NCI-H460 (cell line): ENCODE results near the gene SEMG2. TPM values are rescaled to one million over a fixed set of nuclear protein-coding genes. Genes with fewer than 3 reads are reported as not detected.

Experiments
- DNase-seq: peaks from one replicate; pipeline ENCODE4 v3.0.0-alpha.2; 2016; ENCODE audit warnings: low read depth; ENCODE audit errors: extremely low read depth
- polyA plus RNA-seq: library from polyadenylated mRNA; depleted of rRNA; stranded (reverse); fragments of >200 nt; gene quantifications from 2 replicates; pipeline ENCODE4 v1.2.3, GENCODE V29; 2014; cell fraction: nucleus; rRNA removed
- total RNA-seq: library from RNA; depleted of rRNA; stranded (reverse); fragments of >200 nt; shearing (Covaris generic); gene quantifications from 2 replicates; pipeline ENCODE4 v1.2.3, GENCODE V29; 2014; rRNA removed

Gene SEMG2, protein sequence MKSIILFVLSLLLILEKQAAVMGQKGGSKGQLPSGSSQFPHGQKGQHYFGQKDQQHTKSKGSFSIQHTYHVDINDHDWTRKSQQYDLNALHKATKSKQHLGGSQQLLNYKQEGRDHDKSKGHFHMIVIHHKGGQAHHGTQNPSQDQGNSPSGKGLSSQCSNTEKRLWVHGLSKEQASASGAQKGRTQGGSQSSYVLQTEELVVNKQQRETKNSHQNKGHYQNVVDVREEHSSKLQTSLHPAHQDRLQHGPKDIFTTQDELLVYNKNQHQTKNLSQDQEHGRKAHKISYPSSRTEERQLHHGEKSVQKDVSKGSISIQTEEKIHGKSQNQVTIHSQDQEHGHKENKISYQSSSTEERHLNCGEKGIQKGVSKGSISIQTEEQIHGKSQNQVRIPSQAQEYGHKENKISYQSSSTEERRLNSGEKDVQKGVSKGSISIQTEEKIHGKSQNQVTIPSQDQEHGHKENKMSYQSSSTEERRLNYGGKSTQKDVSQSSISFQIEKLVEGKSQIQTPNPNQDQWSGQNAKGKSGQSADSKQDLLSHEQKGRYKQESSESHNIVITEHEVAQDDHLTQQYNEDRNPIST
- total RNA-seq, result not detected in 2 replicates
- polyA plus RNA-seq, result not detected in 2 replicates

DNA sequence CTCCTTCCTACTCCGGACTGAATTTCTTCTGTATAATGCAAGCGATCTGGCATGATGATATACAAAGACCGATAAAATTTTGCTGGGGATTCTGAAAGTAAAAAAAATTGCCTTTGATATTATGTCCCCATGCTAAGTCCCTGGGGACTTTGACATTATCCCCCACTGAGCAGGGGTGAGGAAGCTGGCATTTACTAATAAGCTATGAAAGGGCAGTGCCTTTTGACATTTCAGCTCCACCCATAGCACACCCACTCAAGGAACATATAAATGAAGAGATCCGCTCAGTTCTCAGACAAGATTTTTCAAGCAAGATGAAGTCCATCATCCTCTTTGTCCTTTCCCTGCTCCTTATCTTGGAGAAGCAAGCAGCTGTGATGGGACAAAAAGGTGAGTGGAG lies at the start of gene SEMG2:
SEMG2 (plus strand) TSS at position 298 of the 400 bp plus-strand sequence; CDS start at position 315, 17 bp downstream.
- no peak for DNase-seq

DNA sequence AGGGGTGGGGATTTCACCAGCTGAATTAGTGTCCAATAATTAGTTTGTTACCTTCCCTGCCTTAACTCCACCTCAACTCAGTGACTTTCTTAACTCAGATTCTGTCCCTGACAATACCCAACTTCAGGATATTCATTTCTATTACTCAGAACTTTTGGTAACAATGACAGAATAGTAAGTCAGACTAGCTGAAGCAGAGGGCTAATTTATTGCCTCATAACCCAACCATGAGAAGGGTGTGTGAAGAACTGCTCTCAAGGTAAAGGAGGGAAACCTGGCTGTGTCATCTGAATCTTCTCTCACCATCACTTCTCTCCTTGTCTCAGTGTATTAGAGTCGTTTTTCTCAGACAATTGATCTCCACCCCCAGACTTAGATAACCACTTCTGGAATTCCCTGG lies 47.7 kb upstream of the SEMG2 start:
- DNase-seq, result no peak

DNA sequence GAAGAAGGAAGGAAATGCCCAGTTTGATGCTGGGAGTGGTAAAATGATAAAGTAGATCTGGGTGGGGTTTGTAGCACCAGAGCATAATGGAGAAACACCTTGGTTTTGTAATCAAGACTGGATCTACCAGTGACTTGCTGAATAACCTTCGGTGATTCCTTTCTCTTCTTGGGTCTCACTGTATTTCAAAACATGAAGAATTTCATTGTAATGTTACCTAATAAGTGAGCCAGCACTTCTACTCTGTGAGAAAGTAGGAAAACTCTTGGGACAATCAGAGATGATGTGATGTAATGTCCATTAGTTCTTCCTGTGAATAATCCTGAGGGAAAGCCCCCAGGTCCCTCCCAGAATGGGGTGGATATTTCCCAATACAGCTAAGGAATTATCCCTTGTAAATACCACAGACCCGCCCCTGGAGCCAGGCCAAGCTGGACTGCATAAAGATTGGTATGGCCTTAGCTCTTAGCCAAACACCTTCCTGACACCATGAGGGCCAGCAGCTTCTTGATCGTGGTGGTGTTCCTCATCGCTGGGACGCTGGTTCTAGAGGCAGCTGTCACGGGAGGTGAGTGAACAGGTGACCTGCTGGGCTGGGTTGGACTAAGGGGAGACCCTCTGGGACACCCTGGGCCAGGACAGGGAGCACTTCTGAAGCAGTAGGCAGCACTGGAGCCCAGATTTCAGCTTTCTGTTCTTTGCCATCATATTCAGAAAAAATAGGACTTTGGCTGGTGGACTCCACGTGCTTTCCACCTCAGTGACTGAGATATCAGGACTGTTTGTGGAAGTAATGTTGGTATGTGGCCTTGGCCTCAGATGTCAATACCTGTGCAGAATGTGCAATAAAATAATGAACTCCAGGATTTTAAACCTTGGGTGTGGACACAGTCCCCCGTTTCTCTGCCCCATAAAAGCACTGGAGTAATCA lies 46.5 kb upstream of the SEMG2 start, which contains the start of gene PI3:
PI3 (plus strand) TSS at position 469 of the 931 bp plus-strand sequence; CDS start at position 490, 21 bp downstream.
- DNase-seq, result peak; percentile 16

DNA sequence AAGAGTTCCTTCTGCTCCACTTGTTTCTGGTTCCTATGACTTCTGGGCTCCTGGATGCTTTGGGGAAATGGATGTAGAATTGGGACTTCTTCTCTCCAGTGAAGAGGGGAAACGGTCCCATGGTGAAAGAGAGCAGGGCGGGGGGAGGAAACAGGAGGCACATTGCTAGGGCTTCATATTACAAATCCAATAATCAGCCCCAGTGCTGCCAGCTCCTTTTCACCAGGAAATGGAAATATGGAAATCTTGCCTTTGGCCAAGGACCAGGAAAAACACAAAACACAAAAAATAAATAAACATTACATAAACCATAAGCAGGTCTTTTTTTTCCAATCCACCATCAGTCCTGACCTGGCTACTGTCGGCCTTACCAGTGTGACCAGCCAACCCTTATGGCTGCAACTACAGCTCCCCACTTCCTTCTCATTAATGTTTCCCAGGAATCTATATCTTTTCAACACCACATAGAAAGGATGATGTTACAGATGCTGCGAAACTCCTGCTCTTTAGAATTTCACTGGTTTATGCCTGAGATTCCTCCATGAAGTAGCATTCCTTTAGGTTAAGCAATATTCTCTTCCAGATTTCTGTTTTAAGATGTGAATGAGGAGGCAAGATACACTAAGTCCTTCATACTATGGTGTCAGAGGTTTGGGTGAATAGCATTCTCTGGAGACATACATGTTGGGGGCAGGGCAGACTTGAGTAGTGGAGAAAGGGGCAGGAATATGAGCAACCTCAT lies 44.5 kb upstream of the SEMG2 start:
- no peak for DNase-seq

DNA sequence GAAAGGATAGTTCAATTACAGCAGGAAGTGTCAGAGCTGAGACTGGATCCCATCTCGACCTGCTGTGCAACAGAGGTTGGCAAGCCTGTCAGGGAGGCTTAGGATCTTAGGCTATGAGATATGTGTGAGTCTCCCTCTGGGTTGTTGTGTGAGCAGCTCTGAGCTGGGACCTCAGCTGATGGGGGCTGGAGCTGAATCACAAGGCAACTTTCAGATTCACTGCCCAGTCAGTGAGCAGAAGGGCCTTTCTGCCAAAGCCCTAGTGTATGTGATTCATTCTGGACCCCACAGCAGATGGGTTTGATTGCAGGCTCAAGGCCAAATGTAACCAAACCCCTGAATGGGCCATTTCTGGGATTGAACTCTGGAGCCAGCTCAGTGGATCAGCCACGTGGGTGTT lies 42.0 kb upstream of the SEMG2 start:
- no peak for DNase-seq

DNA sequence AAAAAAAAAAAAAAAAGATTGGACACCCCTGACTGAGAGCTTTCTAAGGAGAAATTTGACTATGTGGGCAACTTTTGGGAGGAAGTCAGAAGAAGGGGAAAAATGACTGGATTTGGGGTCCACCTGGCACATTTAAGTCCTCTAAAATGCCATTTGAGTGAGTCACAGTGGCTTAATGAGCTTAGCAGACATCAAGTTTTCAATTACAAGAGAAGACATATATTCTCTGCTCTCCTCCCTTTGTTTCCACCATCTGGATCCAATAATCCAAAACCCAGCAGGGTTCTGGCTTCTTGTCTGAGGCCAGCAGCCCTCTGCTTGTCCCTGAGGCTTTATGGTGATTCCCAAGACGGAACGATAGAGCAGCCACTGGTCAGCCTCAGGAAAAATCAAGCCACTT lies 39.5 kb upstream of the SEMG2 start:
- DNase-seq, result no peak

DNA sequence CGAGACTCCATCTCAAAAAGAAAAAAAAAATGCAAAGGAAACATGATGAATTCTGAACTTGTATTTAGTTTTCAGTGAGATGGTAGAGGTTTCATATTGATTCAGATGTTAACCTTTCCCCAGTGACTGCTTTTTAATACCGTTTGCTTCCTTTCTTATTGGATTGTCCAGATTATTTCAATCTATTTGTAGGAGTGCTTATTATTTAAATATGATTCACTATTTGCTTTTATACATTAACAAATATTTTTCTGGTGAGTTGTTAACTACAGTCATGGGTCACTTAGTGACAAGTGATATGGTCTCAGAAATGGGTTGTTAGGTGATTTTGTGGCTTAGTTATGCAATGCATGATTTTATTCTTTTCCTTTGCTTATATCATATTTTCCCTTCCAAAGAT lies 38.1 kb upstream of the SEMG2 start:
- no peak for DNase-seq

DNA sequence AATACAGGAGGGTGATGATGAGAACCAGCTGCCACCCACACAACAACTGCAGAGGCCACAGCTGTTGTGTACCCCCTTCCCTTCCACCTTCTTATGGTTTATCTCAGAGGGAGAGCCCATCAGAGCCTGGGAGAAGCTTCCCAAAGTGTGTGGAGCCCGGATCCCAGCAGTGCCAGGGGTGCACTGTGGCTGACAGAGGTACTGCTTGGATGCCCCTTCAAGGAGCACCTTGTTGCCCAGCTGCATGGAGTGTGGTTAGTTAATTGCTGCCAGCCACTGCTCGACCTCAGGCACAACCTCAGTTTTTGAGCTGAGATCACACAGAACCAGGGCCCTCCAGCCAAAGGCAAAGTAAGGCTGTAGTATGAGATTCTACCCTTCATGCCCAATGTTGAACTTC lies 33.5 kb upstream of the SEMG2 start:
- no peak for DNase-seq

DNA sequence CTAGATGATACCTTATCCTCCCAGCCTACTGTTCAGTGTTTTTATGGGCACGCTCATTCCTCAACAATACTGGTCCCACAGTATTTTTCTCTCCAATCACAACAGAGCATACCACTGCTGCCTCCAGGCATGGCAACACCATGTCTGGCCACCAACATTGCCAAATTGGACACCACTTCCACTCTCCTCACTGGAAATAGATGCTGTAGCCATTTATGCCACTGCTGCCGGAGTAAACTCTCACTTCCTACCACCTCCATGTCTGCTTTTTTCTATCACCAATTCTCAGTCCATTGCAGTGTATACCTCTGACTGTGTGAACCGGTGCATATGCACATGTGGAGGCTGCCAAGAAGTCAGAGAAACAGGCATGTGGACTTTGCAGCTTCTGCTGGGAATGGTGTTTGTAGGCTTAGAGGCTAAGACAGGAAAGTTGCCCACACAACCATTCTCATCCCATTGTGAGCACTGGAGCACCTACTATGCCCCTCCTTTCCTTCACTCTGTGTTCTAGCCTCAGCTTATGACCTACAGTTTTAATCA lies 32.0 kb upstream of the SEMG2 start:
- DNase-seq, result no peak

DNA sequence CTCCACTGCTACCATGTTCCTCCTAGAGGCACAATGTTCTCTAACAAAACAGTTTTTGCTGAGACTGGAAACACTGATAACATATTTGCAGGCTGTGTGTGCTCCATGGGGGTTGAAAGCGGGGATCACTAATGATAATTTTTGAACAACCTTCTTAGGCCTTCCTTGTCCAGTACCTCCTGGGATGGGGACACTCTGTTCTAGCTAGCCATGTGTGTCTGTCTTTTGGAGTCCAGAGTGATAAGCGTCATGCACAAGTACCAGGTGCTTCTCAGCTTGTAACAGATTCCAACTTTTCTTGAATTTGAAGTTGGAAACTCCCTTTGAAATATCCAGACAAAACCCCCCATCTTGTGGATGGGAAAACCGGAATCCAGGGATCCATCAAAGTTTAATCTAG lies 31.3 kb upstream of the SEMG2 start:
- no peak for DNase-seq

DNA sequence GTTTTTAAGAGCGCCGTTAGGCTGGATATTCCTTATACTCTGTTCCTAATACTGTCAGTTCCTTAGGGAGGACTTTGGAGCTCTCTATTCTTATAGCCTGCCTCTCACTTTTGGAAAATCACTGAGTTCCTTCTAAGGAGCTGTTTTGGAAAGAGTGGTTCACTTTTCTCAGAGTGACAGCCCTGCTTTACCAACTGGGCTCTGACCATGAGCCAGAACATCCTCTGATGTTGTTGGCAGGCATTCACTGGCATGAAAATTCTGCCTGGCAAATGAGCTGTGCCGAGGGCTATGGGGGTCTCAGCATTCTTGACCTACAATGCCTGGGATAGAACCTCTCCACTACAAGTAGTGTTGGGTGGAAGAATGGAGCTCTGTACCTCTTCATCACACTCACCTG lies 29.2 kb upstream of the SEMG2 start:
- no peak for DNase-seq

DNA sequence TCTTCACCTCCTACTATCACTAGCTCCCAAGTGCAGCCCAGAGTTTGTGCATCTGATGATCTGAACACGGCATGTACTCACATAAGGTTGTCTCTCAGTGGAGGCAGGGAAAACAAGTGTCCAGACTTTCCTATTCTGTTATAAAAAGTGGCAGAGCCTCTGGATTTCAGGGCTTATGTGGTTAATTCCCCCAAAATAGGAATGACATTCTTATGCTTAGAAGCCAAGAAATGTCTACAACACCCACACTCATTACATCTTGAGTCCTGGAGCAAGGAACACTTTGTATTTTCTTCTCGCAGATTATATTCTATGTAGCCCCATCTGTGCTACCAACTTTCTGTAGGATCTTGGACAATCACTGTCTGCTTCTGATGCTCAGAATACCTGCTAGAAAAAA lies 27.8 kb upstream of the SEMG2 start:
- no peak for DNase-seq

DNA sequence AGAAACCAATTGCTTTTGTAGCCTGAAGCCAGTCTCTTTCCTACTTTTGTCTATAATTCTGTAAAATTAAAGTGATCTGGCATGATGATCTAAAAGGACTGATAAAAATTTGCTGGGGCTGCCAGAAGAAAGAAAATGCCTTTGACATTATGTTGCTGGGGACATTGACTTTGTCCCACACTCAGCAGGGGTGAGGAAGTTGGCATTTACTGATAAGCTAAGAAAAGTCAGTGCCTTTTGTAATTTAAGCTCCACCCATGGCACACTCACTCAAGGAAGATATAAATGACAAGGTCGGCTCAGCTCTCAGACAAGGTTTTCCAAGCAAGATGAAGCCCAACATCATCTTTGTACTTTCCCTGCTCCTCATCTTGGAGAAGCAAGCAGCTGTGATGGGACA lies 14.4 kb upstream of the SEMG2 start, which contains the start of gene SEMG1:
SEMG1 (plus strand) TSS at position 309 of the 400 bp plus-strand sequence; CDS start at position 330, 21 bp downstream.
- DNase-seq, result no peak

DNA sequence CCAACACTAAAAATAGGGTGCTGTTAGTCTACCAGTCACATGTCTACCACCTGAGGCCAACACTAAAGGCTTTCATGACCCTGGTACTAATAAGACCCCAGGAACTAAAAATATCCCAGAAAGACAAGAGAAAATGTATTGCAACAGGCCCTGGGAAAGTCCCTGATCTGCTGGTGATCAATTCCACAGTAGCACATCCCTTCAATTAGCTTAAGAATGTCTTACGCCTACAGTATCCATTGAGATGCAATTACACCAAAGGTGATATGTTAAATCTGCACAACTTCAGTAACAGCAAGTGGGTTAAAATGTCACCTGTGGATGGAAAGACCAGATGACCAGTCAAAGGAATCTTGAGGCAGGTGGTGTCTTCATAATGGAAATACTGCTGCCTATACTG lies 11.2 kb upstream of the SEMG2 start:
- DNase-seq, result no peak

DNA sequence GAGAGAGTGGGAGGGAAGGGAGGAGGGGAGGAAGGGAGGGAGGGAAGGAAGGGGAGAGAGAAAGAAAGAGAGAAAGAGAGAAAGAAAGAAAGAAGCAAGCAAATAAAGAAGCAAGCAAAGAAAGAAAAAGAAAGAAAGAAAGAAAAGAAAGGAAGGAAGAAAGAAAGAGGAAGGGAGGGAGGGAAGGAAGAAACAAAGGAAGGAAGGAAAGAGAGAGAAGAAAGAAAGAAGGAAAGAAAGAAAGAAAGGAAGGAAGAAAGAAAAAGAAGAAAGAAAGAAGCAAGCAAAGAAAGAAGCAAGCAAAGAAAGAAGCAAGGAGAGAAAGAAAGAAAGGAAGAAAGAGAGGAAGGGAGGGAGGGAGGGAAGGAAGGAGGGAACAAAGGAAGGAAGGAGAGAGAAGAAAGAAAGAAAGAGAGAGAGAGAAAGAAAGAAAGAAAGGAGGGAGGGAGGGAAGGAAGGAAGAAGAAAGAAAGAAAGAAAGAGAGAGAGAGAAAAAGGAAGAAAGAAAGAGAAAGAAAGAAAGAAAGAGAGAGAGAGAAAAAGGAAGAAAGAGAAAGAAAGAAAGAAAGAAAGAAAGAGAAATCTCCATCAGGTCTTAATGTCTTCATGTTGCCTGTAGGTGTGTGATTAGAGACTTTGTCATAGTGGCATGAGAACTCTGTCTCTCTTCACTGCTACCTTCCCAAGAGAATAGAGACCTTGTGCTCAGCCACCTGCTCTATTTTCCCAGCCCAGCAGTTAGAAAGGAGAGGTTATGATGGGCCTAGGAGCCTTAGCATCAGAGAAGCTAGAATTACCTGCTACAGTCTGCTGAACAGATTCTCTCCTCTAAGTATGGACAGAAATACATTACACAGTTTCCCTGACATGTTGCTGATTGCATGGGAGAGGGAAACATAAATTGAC lies 9.4 kb upstream of the SEMG2 start:
- DNase-seq, result no peak

DNA sequence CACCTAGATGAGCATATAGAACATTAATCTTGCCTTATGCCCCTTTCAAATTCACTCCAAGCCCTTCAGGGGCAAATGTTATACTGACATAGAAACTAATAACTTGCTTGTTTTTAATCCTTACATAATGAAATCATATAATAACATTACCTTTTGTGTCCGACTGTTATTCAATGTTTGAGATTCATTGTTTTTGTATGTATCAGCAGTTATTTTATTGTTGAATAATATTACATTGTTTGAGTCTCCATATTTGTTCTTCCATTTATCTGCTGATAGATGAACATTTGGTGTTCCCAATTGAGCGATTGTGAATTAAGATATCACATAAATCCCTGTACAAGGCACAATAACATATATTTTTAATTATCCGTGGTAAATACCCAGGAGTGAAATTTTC lies 8.3 kb upstream of the SEMG2 start:
- DNase-seq, result no peak

DNA sequence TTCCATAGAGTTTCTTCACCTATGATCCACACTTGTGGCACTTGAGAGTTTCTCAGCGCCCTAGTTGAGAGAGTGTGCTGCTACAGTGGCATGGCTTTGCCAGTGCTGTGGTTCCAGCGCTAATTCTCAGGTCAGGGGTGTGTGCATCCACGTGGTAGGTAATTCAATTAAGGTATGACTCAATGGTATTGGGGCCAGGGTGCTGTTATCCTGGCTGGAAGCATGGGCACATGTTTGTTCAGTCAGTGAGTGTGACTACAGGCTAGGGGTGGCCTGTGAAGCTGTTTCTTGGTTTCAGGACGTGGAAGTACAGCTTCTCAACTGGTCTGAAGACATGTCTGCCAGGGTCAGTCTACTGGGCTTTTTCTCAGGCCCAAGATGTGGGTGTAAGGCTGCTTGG lies 3.0 kb upstream of the SEMG2 start:
- no peak for DNase-seq

DNA sequence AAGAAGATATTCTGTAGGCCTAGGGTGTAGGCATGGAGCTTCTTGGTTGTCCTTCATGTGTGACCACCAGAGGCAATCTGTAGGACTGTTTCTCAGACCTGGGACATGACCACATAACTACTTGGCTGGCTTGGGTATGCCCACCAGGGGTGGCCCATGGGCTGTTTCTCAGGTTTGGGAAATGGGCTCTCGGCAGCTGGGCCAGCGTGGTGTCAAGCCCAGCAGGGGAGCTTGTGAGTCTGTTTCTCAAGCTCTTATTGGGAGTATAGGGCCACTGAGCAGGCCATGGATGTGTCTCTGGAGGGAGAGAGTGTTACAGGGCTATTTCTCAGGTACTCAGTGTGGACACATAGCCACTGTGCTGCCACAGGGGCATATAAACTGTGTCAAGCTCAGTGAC lies 2.5 kb upstream of the SEMG2 start:
- DNase-seq, result no peak

DNA sequence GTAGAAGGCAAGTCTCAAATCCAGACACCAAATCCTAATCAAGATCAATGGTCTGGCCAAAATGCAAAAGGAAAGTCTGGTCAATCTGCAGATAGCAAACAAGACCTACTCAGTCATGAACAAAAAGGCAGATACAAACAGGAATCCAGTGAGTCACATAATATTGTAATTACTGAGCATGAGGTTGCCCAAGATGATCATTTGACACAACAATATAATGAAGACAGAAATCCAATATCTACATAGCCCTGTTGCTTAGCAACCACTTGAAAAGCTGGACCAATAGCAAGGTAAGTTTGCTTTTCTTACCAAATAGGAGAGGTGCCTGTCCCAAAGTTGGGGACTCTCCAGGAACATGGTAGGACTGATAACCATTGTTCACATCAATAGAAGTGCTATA lies 2.0 kb downstream of the SEMG2 start:
- no peak for DNase-seq
